HepG2 (cell line): Measurements from ENCODE around the gene STC2. TPM values are rescaled to one million over a fixed set of nuclear protein-coding genes. Genes with fewer than 3 reads are reported as not detected.

Experiments used
- ATF7-NPFF ChIP-seq: sonication (generic); formaldehyde crosslinking; IDR thresholded peaks from 2 replicates; pipeline ENCODE4 v1.8.1; 2023; ENCODE audit warnings: mild to moderate bottlenecking, low read depth, missing genetic modification reagents, moderate library complexity
- CEBPG ChIP-seq: IDR thresholded peaks from 2 replicates; pipeline ENCODE4 v1.6.1; 2016
- DMAP1 ChIP-seq: IDR thresholded peaks from 2 replicates; pipeline ENCODE4 v1.6.1; 2016
- FOXK2 ChIP-seq: fragments of 450-650 bp; IDR thresholded peaks from 2 replicates; pipeline ENCODE4 v1.6.1; 2016
- HDAC2 ChIP-seq: sonication (generic); formaldehyde crosslinking; IDR thresholded peaks from 2 replicates; pipeline ENCODE4 v1.4.0; 2020; ENCODE audit warnings: missing genetic modification reagents
- NFYC ChIP-seq: IDR thresholded peaks from 2 replicates; pipeline ENCODE4 v1.6.1; 2016; ENCODE audit warnings: missing genetic modification reagents, missing compliant biosample characterization
- NR1H2 ChIP-seq: sonication (generic); formaldehyde crosslinking; IDR thresholded peaks from 2 replicates; pipeline ENCODE4 v1.8.1; 2022; ENCODE audit warnings: low read depth, missing genetic modification reagents, borderline replicate concordance
- PRMT3 ChIP-seq: sonication (generic); formaldehyde crosslinking; IDR thresholded peaks from 2 replicates; pipeline ENCODE4 v1.8.1; 2022; ENCODE audit warnings: low read depth, mild to moderate bottlenecking, moderate library complexity, missing genetic modification reagents, borderline replicate concordance
- TCF12 ChIP-seq, 2 experiments: fragments of 450-650 bp in 1 of 2; sonication (generic) in 1 of 2; formaldehyde crosslinking in 1 of 2; IDR thresholded peaks; 2 replicates each; pipeline versions ENCODE4 v1.6.1 to v1.8.0; 2017 to 2022; ENCODE audit warnings: antibody characterized with exemption in 1 of 2, mild to moderate bottlenecking in 1 of 2, missing genetic modification reagents in 1 of 2, moderate library complexity in 1 of 2
- YY1 ChIP-seq: IDR thresholded peaks from 2 replicates; pipeline ENCODE4 v1.6.1; 2011; ENCODE audit warnings: low read length, low read depth, moderate library complexity, mild to moderate bottlenecking; ENCODE audit not compliant: insufficient read depth, insufficient replicate concordance
- ZBTB8A ChIP-seq: sonication (generic); formaldehyde crosslinking; IDR thresholded peaks from 2 replicates; pipeline ENCODE4 v1.4.0; 2020; ENCODE audit warnings: mild to moderate bottlenecking, low read depth, missing genetic modification reagents, borderline replicate concordance
- ZNF430 ChIP-seq: sonication (generic); formaldehyde crosslinking; IDR thresholded peaks from 2 replicates; pipeline ENCODE4 v1.9.0; 2021; ENCODE audit warnings: mild to moderate bottlenecking, missing genetic modification reagents
- ZNF670 ChIP-seq: sonication (generic); formaldehyde crosslinking; IDR thresholded peaks from 2 replicates; pipeline ENCODE4 v1.8.0; 2022; ENCODE audit warnings: mild to moderate bottlenecking, missing genetic modification reagents, borderline replicate concordance
- ZNF83 ChIP-seq: sonication (generic); formaldehyde crosslinking; IDR thresholded peaks from 2 replicates; pipeline ENCODE4 v1.4.0; 2020; ENCODE audit warnings: missing genetic modification reagents, mild to moderate bottlenecking, borderline replicate concordance
- polyA plus RNA-seq, 8 experiments: library from polyadenylated mRNA; depleted of rRNA in 3 of 8; stranded (reverse) in 7 of 8; unstranded in 1 of 8; fragments of >200 nt; fragmentation: Illumina TruSeq in 4 of 8; extraction: Trizol in 4 of 8; gene quantifications; 2 replicates each; pipeline versions ENCODE4 v1.2.1 to v1.2.3, GENCODE V29; 2011 to 2016; ENCODE audit warnings: low read depth in 4 of 8, missing spikeins in 1 of 8, mixed read lengths in 1 of 8; ENCODE audit not compliant: insufficient read depth in 1 of 8
- total RNA-seq, 5 experiments: library from RNA; depleted of rRNA; stranded (reverse); fragments of >200 nt; fragmentation: Illumina TruSeq; extraction: Trizol; gene quantifications; 2 replicates each; pipeline ENCODE4 v1.2.3, GENCODE V29; 2016; ENCODE audit warnings: low read depth in 1 of 5
- TF ChIP-seq, protein P1 (sequence below): sonication (generic); formaldehyde crosslinking; IDR thresholded peaks from 2 replicates; pipeline ENCODE4 v1.8.0; 2022; ENCODE audit warnings: low read depth, missing genetic modification reagents
- TF ChIP-seq, protein P2 (sequence below): sonication (generic); formaldehyde crosslinking; IDR thresholded peaks from 2 replicates; pipeline ENCODE4 v1.4.0; 2020; ENCODE audit warnings: missing genetic modification reagents
- TF ChIP-seq, protein P3 (sequence below): sonication (generic); formaldehyde crosslinking; IDR thresholded peaks from 2 replicates; pipeline ENCODE4 v1.4.0; 2020; ENCODE audit warnings: mild to moderate bottlenecking, missing genetic modification reagents
- TF ChIP-seq, protein P4 (sequence below): fragments of 450-650 bp; IDR thresholded peaks from 2 replicates; pipeline ENCODE4 v1.6.1; 2017
- TF ChIP-seq, protein P5 (sequence below): sonication (generic); formaldehyde crosslinking; IDR thresholded peaks from 2 replicates; pipeline ENCODE4 v1.4.0; 2020; ENCODE audit warnings: missing genetic modification reagents, mild to moderate bottlenecking, borderline replicate concordance

Gene STC2
- total and polyA plus RNA-seq, 2 of the 13 experiments (the other 11 are each of a cell fraction or from before 2014, with no cell fraction given) = 27.1 to 69.2 TPM

DNA sequence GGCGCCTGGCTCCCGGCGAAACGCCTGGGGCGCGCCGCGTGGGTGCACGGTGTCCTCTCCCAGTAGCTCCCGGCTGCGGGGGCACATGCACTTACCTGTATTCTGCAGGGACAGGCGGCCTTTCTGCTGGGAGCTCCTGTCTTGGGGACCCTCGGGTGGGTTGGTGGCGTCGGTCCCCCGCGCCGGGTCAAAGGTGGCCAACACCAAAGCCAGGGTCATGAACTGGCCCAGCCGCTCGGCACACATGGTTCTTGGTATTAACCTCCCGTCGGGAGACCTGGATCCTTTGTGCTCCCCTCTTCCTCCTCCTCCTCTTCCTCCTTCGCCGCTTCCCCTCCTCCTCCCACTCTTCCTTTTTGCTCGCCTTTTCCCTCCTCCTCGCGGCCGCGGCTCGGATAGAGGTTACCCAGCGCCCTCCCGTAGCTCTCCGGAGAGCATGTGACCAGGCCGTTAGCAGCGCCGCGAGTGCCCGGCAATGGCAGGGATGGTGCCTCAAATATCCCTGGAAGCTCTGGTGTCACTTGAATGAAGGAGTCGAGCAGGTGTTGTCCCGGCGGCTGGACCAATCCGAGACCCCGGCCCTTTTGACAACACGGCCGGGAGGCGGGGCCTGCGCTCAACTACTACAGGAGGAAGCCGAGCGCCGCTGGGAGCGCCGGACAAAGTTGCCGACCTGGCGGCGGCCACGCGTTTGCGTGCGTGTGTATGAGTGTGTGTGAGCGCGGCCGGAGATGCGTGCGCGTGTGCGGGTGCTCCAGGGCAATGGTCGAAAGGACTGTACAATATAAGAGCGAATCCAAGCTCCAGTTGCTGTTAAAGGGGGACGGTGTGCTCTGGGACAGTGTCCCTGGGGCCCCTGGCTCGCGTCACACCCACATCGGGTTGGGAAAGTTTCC lies at the start of gene STC2 (continued):
- TF ChIP-seq ZNF430 (CRISPR knock-in tag) (peak; percentile 90), HDAC2 (peak; percentile 71), YY1 (peak; percentile 36), TCF12 (IDR thresholded peaks at IDR 0.05) (no peak), TCF12 (CRISPR knock-in tag; IDR thresholded peaks at IDR 0.05) (no peak), PRMT3 (peak; percentile 32; the same call in 1 of the 2 replicates), ZNF670 (0 out of 2 replicates have a peak, but pooled peaks have one; percentile 68), NR1H2 (CRISPR knock-in tag) (0 out of 2 replicates have a peak, but pooled peaks have one; percentile 29), CEBPG (CRISPR knock-in tag) (peak; percentile 60; the same call in 1 of the 2 replicates), FOXK2 (peak; percentile 90), NFYC (CRISPR knock-in tag) (peak; percentile 74), ZNF83 (CRISPR knock-in tag) (no peak), DMAP1 (CRISPR knock-in tag) (peak; percentile 73), ZBTB8A (CRISPR knock-in tag) (peak; percentile 61; the same call in 1 of the 2 replicates), ATF7-NPFF (CRISPR knock-in tag) (peak; percentile 88)
- TF ChIP-seq, protein P1, sequence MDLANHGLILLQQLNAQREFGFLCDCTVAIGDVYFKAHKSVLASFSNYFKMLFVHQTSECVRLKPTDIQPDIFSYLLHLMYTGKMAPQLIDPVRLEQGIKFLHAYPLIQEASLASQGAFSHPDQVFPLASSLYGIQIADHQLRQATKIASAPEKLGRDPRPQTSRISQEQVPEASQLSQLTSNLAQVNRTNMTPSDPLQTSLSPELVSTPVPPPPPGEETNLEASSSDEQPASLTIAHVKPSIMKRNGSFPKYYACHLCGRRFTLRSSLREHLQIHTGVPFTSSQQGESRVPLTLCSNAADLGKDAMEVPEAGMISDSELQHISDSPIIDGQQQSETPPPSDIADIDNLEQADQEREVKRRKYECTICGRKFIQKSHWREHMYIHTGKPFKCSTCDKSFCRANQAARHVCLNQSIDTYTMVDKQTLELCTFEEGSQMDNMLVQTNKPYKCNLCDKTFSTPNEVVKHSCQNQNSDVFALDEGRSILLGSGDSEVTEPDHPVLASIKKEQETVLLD = peak; percentile 73
- TF ChIP-seq, protein P2, sequence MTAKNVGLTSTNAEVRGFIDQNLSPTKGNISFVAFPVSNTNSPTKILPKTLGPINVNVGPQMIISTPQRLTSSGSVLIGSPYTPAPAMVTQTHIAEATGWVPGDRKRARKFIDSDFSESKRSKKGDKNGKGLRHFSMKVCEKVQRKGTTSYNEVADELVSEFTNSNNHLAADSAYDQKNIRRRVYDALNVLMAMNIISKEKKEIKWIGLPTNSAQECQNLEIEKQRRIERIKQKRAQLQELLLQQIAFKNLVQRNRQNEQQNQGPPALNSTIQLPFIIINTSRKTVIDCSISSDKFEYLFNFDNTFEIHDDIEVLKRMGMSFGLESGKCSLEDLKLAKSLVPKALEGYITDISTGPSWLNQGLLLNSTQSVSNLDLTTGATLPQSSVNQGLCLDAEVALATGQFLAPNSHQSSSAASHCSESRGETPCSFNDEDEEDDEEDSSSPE = peak; percentile 59; the same call in 1 of the 2 replicates
- TF ChIP-seq, protein P3, sequence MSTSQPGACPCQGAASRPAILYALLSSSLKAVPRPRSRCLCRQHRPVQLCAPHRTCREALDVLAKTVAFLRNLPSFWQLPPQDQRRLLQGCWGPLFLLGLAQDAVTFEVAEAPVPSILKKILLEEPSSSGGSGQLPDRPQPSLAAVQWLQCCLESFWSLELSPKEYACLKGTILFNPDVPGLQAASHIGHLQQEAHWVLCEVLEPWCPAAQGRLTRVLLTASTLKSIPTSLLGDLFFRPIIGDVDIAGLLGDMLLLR = peak; percentile 47; the same call in 1 of the 2 replicates
- TF ChIP-seq, protein P4, sequence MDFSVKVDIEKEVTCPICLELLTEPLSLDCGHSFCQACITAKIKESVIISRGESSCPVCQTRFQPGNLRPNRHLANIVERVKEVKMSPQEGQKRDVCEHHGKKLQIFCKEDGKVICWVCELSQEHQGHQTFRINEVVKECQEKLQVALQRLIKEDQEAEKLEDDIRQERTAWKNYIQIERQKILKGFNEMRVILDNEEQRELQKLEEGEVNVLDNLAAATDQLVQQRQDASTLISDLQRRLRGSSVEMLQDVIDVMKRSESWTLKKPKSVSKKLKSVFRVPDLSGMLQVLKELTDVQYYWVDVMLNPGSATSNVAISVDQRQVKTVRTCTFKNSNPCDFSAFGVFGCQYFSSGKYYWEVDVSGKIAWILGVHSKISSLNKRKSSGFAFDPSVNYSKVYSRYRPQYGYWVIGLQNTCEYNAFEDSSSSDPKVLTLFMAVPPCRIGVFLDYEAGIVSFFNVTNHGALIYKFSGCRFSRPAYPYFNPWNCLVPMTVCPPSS = no peak
- TF ChIP-seq, protein P5, sequence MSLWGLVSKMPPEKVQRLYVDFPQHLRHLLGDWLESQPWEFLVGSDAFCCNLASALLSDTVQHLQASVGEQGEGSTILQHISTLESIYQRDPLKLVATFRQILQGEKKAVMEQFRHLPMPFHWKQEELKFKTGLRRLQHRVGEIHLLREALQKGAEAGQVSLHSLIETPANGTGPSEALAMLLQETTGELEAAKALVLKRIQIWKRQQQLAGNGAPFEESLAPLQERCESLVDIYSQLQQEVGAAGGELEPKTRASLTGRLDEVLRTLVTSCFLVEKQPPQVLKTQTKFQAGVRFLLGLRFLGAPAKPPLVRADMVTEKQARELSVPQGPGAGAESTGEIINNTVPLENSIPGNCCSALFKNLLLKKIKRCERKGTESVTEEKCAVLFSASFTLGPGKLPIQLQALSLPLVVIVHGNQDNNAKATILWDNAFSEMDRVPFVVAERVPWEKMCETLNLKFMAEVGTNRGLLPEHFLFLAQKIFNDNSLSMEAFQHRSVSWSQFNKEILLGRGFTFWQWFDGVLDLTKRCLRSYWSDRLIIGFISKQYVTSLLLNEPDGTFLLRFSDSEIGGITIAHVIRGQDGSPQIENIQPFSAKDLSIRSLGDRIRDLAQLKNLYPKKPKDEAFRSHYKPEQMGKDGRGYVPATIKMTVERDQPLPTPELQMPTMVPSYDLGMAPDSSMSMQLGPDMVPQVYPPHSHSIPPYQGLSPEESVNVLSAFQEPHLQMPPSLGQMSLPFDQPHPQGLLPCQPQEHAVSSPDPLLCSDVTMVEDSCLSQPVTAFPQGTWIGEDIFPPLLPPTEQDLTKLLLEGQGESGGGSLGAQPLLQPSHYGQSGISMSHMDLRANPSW (CRISPR knock-in tag) = peak; percentile 66; the same call in 1 of the 2 replicates
